GM18858 (cell line): Measurements from ENCODE around the gene MARF1.
"Not testable (repeated sequence)": the region's sequence is repeated elsewhere in the genome, so short reads cannot be mapped to it uniquely, and the experiment has no call there.

Experiments used
- ATAC-seq: cut with Tn5 transposase; IDR thresholded peaks from one replicate; pipeline ENCODE4 v1.9.1; 2021; ENCODE audit not compliant: unreplicated experiment

MARF1 gene

DNA sequence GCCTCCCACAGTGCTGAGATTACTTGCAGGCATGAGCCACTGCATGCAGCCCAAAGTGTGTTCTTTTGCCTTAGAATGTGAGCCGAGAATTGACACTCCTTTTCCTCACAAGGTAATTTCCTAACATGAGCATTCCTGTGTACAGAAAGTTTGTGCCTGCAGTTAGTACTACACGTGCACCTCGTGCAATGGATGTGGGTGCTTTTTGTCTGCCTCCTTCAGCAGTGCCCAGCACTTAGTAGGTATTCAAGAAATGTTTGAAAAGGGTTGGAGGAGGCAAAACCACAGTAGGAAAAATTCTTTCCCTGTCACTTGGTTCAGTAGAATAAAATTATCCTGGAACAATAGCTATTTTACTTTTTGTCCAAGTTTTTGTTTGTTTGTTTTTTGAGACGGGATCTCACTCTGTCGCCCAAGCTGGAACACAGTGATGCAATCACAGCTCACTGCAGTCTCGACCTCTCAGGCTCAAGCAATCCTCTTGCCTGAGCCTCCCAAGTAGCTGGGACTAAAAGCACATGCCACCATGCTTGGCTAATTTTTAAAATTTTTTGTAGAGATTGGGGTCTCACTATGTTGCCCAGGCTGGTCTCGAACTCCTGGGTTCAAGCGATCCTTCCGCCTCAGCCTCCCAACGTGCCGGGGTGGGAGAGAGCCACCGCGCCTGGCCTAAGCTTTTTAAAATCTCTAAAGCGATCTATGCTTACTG lies 9.5 kb upstream of the MARF1 start:
- no peak for ATAC-seq

- ATAC-seq = no peak
Observed at GRCh38 chr16:15650698-15651171, 7.8 kb upstream of the MARF1 start.

GRCh38 chr16:15650019-15650697 lies 7.2 kb upstream of the MARF1 start, which contains the start of gene NDE1:
NDE1 (plus strand) TSS chr16:15650245; CDS start chr16:15664779, 14,534 bp downstream.
- peak; percentile 67 for ATAC-seq

DNA sequence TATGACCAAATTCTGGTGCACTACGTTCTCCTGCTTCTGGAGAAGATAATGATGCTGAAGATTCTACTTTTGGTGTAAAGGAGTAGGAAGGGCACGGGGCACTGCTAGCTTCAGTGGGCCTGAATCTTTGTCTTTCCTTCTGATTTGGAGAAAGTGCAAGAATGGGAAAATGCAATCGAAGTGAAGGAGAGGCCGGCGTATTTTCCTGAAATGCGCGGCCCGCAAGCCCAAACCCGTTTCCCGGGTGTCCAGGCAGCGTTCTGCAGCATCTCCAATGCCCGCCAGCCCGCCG lies 6.7 kb upstream of the MARF1 start:
- ATAC-seq = no peak

DNA sequence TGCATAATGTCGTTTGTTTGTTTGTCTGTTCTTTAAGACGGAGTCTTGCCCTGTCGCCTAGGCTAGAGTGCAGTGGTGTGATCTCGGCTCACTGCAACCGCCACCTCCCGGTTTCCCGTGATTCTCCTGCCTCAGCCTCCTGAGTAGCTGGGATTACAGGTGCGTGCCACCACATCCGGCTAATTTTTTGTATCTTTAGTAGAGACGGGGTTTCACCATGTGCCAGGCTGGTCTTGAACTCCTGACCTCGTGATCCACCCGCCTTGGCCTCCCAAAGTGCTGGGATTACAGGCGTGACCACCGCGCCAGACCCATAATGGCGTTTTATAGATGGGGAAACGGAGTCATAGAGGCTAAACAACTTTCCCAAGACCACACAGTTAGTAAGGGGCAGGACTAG lies 6.4 kb upstream of the MARF1 start:
- ATAC-seq = not testable (repeated sequence)

GRCh38 chr16:15648135-15648730 lies 5.3 kb upstream of the MARF1 start:
- no peak for ATAC-seq

- no peak for ATAC-seq
Observed at GRCh38 chr16:15647294-15648014, 4.5 kb upstream of the MARF1 start.

- ATAC-seq = not testable (repeated sequence)
Observed at GRCh38 chr16:15646557-15647293, 3.8 kb upstream of the MARF1 start.

GRCh38 chr16:15644962-15645465 lies 2.1 kb upstream of the MARF1 start:
- not testable (repeated sequence) for ATAC-seq

- ATAC-seq = no peak
Observed at GRCh38 chr16:15644267-15644961, 1.5 kb upstream of the MARF1 start.

GRCh38 chr16:15643946-15644250 lies 944 bp upstream of the MARF1 start:
- ATAC-seq = no peak

GRCh38 chr16:15642557-15643047 lies 352 bp downstream of the MARF1 start:
- ATAC-seq = peak; percentile 33

GRCh38 chr16:15641753-15642556 lies 999 bp downstream of the MARF1 start:
- ATAC-seq = no peak

DNA sequence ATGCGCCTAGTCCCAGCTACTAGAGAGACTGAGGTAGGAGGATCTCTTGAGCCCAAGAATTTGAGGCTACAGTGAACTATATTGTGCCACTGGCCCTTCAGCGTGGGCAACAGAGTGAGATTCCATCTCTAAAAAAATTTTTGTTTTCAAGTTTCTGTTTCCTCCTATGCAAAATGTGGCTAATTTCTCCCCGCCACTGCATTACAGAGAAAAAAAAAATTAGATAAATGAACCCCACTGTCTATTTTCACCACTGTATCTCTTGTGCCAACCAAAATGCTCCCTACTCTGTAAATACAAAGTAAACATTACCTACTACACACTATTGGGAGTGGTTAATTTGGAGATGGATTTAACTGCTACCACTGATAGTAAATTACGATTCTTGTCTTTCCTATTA lies 2.0 kb downstream of the MARF1 start:
- ATAC-seq = no peak

DNA sequence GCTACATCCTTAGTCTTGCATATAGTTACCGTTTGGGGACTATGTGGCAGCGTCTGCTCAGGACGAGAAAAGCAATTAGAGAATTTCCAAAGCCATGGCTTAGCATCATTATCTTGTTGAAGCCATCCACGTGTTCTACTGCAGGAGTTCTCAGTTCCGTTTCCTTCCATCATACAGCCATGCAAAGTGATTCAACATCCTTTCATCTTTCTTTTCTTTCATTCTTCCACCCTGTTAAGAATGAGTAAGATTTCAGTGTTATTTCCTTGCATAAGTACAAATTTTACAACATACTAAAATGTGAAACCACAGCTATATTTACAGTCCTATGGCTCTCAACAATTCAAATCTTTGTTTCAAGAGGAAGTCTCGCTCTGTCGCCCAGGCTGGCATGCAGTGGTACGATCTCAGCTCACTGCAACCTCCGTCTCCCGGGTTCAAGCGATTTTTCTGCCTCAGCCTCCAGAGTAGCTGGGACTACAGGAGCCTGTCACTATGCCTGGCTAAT lies 3.8 kb downstream of the MARF1 start:
- peak; percentile 20 for ATAC-seq

DNA sequence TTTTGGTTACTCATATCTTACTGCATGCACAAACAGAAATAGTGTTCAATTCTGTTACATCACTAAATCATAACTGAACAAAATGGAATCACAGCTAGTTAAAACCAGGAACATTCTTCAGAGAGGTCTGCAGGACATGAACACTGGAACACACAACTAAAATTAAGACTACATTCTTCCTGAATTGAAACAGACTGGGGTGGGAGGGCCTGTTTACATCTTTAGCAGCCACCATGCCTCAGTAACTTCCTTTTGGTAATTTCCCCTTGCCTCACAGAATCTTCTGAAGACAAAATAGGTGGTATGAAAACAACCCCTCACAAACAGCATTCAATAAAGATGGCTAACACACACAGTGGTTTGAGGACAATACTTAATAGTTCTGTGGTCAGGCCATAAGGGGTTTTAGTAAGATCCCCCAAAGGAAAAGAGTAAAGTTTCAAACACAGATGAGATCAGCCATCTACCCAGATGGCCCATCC lies 6.5 kb downstream of the MARF1 start:
- ATAC-seq = no peak

- ATAC-seq = no peak
Observed at GRCh38 chr16:15635926-15636325, 7.0 kb downstream of the MARF1 start.

DNA sequence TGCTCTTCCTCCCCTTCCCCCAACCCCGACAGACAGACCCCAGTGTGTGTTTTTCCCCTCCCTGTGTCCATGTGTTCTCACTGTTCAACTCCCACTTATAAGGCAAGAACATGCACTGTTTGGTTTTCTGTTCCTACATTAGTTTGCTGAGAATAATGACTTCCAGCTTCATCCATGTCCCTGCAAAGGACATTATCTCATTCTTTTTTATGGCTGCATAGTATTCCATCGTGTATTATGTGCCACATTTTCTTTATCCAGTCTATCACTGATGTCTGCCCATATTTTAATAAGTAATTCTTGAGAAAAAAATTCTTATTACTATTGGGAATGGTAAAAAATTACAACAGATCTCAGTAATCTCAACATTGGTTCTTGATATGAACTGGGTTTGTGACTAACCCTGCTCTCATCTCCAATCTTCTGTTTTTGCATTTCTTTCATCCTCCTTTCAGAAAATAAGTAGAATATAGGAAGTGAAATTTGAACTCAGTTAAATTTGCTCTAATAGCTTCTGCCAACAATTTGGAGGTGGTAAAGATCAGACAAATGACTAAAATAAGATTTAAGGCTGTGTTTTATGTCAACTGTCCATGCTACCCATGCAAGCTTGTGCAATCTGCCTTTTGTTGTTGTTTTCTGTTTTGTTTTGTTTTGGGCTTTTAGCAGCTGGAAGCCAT lies 11.1 kb downstream of the MARF1 start:
- no peak for ATAC-seq
